ENCODE data around the gene KHK.

- TF ChIP-seq CTCF (IDR thresholded peaks at IDR 0.05) (no peak), POLR2AphosphoS5 (IDR thresholded peaks at IDR 0.05) (no peak), POLR2A (IDR thresholded peaks at IDR 0.05) (no peak)
These were observed 46.8 kb downstream of the KHK start for GRCh38 chr2:27133195-27133875.
